ENCODE data around the gene RPTOR.

Gene RPTOR

DNA sequence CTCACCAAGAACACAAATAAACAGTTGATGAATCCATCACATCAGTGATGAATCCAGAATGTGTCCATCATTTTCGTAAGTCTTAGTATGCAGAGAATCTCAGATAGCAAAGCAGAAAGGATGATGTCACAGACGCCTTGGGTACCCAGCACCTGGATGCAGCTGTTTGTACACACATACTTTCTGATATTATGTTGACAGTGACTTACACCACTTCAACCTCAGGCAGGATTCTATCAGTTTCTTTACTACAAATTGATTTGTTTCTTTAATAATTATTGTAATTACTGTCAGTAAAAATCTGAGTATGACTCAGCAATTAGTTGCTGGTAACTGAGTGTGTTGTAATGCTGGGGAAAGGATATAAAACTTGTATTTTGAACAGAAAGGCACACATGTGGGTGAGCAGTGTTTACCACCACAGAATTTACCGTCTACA lies 159.8 kb downstream of the RPTOR start:
- no peak overlapping the region for H3K27ac ChIP-seq (ENCODE audit: low read length)

GRCh38 chr17:80704894-80705293 lies 160.3 kb downstream of the RPTOR start:
- no CpG with 5 or more reads among the region's 13 CpGs for WGBS (ENCODE audit: insufficient coverage, insufficient read length)
- no peak overlapping the region for H3K4me3 ChIP-seq (ENCODE audit: low read length)
- H3K27ac ChIP-seq (ENCODE audit: low read length), result no peak overlapping the region
- DNase-seq (ENCODE audit: low read depth, low spot score), result no peak
- no peaks in the 10 kb centered on the region for H3K27me3 ChIP-seq (ENCODE audit: control insufficient read depth, insufficient read depth, low read length)
- no peaks in the 10 kb centered on the region for H3K9me3 ChIP-seq (ENCODE audit: control insufficient read depth, insufficient read depth, low read length)
- H3K36me3 ChIP-seq (ENCODE audit: control insufficient read depth, insufficient read depth, low read length), result no peaks in the 10 kb centered on the region
- peaks cover 1% of the 10 kb centered on the region; the same call in 1 of the 2 replicates for H3K4me1 ChIP-seq (ENCODE audit: control insufficient read depth, insufficient read depth, low read length)

More for the DNA sequence above, 159.8 kb downstream of the RPTOR start:
- DNase-seq (ENCODE audit: low read depth, low spot score), result no peak
- Histone ChIP-seq H3K9me3 (ENCODE audit: control insufficient read depth, insufficient read depth, low read length) (no peaks in the 10 kb centered on the region), H3K27me3 (ENCODE audit: control insufficient read depth, insufficient read depth, low read length) (no peaks in the 10 kb centered on the region), H3K4me3 (ENCODE audit: low read length) (no peak overlapping the region), H3K4me1 (ENCODE audit: control insufficient read depth, insufficient read depth, low read length) (peaks cover 1% of the 10 kb centered on the region; the same call in 1 of the 2 replicates), H3K36me3 (ENCODE audit: control insufficient read depth, insufficient read depth, low read length) (no peaks in the 10 kb centered on the region)
- WGBS (ENCODE audit: insufficient coverage, insufficient read length), result no CpG with 5 or more reads among the region's 3 CpGs

- Histone ChIP-seq H3K4me1 (ENCODE audit: control insufficient read depth, insufficient read depth, low read length) (peaks cover 1% of the 10 kb centered on the region; the same call in 1 of the 2 replicates), H3K36me3 (ENCODE audit: control insufficient read depth, insufficient read depth, low read length) (no peaks in the 10 kb centered on the region), H3K27ac (ENCODE audit: low read length) (no peak overlapping the region), H3K27me3 (ENCODE audit: control insufficient read depth, insufficient read depth, low read length) (no peaks in the 10 kb centered on the region), H3K9me3 (ENCODE audit: control insufficient read depth, insufficient read depth, low read length) (no peaks in the 10 kb centered on the region), H3K4me3 (ENCODE audit: low read length) (no peak overlapping the region)
- DNase-seq (ENCODE audit: low read depth, low spot score), result no peak
- no CpG with 5 or more reads among the region's 5 CpGs for WGBS (ENCODE audit: insufficient coverage, insufficient read length)
These were observed 161.3 kb downstream of the RPTOR start for GRCh38 chr17:80705988-80706387.

DNA sequence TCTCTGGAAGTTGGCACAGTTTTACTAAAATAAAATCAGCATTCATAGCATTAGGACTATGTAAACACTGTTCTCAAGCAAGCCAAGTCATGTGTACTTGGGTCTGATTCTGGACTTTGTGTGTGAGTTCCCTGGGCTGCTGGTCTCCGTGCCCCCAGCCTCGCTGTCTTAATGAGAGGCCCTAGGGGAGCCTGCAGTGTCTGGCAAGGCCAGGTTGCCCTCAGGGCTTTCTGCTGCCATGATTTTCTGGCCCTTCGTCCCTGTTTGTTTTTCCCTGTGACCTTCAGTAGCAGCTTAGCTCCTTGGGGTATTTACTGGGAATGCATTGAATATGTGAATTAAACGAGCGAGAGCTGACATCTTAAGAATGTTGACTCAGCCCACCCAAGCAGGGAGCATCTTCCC lies 161.8 kb downstream of the RPTOR start:
- Histone ChIP-seq H3K4me3 (ENCODE audit: low read length) (no peak overlapping the region), H3K36me3 (ENCODE audit: control insufficient read depth, insufficient read depth, low read length) (no peaks in the 10 kb centered on the region), H3K27me3 (ENCODE audit: control insufficient read depth, insufficient read depth, low read length) (no peaks in the 10 kb centered on the region), H3K27ac (ENCODE audit: low read length) (no peak overlapping the region), H3K9me3 (ENCODE audit: control insufficient read depth, insufficient read depth, low read length) (no peaks in the 10 kb centered on the region), H3K4me1 (ENCODE audit: control insufficient read depth, insufficient read depth, low read length) (peaks cover 1% of the 10 kb centered on the region; the same call in 1 of the 2 replicates)
- no peak for DNase-seq (ENCODE audit: low read depth, low spot score)
- no CpG with 5 or more reads among the region's 5 CpGs for WGBS (ENCODE audit: insufficient coverage, insufficient read length)

DNA sequence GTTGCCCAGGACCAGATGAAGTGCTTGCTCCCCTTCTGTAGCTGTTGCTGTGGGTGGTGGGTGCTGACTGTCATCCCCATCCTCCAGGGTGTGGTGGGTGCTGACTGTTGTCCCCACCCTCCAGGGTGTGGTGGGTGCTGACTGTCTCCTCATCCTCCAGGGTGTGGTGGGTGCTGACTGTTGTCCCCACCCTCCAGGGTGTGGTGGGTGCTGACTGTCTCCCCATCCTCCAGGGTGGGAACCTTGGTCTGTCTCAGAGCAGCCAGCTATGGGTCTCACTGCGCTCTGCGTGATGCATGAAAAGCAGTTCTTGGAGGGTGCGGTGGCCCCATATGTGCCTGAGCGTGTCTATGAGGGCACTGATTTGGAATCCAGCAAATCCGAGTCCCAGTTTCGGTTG lies 163.8 kb downstream of the RPTOR start:
- H3K4me1 ChIP-seq (ENCODE audit: control insufficient read depth, insufficient read depth, low read length), result peaks cover 1% of the 10 kb centered on the region; the same call in 1 of the 2 replicates
- no peak overlapping the region for H3K4me3 ChIP-seq (ENCODE audit: low read length)
- WGBS (ENCODE audit: insufficient coverage, insufficient read length), result no CpG with 5 or more reads among the region's 6 CpGs
- H3K9me3 ChIP-seq (ENCODE audit: control insufficient read depth, insufficient read depth, low read length), result no peaks in the 10 kb centered on the region
- no peaks in the 10 kb centered on the region for H3K27me3 ChIP-seq (ENCODE audit: control insufficient read depth, insufficient read depth, low read length)
- H3K36me3 ChIP-seq (ENCODE audit: control insufficient read depth, insufficient read depth, low read length), result no peaks in the 10 kb centered on the region
- no peak overlapping the region for H3K27ac ChIP-seq (ENCODE audit: low read length)
- DNase-seq (ENCODE audit: low read depth, low spot score), result no peak

GRCh38 chr17:80709090-80709695 lies 164.6 kb downstream of the RPTOR start:
- H3K27ac ChIP-seq (ENCODE audit: low read length), result no peak overlapping the region
- no CpG with 5 or more reads among the region's 28 CpGs for WGBS (ENCODE audit: insufficient coverage, insufficient read length)
- H3K9me3 ChIP-seq (ENCODE audit: control insufficient read depth, insufficient read depth, low read length), result no peaks in the 10 kb centered on the region
- no peak for DNase-seq (ENCODE audit: low read depth, low spot score)
- peaks cover 1% of the 10 kb centered on the region; the same call in 1 of the 2 replicates for H3K4me1 ChIP-seq (ENCODE audit: control insufficient read depth, insufficient read depth, low read length)
- H3K27me3 ChIP-seq (ENCODE audit: control insufficient read depth, insufficient read depth, low read length), result no peaks in the 10 kb centered on the region
- no peak overlapping the region for H3K4me3 ChIP-seq (ENCODE audit: low read length)
- H3K36me3 ChIP-seq (ENCODE audit: control insufficient read depth, insufficient read depth, low read length), result no peaks in the 10 kb centered on the region

GRCh38 chr17:80710714-80711302 lies 166.2 kb downstream of the RPTOR start:
- no peaks in the 10 kb centered on the region for H3K27me3 ChIP-seq (ENCODE audit: control insufficient read depth, insufficient read depth, low read length)
- H3K4me1 ChIP-seq (ENCODE audit: control insufficient read depth, insufficient read depth, low read length), result no peaks in the 10 kb centered on the region
- no peaks in the 10 kb centered on the region for H3K9me3 ChIP-seq (ENCODE audit: control insufficient read depth, insufficient read depth, low read length)
- H3K27ac ChIP-seq (ENCODE audit: low read length), result no peak overlapping the region
- no peaks in the 10 kb centered on the region for H3K36me3 ChIP-seq (ENCODE audit: control insufficient read depth, insufficient read depth, low read length)
- no CpG with 5 or more reads among the region's 4 CpGs for WGBS (ENCODE audit: insufficient coverage, insufficient read length)
- no peak for DNase-seq (ENCODE audit: low read depth, low spot score)
- no peak overlapping the region for H3K4me3 ChIP-seq (ENCODE audit: low read length)

DNA sequence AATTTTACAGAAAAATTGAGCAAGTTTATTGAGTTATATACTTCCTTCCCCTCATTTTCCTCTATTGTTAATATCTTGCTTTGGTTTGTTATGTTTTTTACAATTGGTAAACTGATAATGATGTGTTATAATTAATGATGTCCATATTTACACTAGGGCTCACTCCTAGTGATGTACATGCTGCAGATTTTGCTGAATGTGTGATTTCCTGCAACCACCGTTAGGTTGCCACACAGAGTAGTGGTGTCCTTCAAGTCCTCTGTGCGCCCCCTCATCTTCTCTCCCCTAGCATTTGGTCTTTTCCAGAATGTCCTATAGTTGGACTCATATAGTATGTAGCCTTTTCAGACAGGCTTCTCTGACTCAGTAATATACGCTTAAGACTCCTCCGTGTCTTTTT lies 167.5 kb downstream of the RPTOR start:
- no peak for DNase-seq (ENCODE audit: low read depth, low spot score)
- Histone ChIP-seq H3K9me3 (ENCODE audit: control insufficient read depth, insufficient read depth, low read length) (no peaks in the 10 kb centered on the region), H3K36me3 (ENCODE audit: control insufficient read depth, insufficient read depth, low read length) (no peaks in the 10 kb centered on the region), H3K4me1 (ENCODE audit: control insufficient read depth, insufficient read depth, low read length) (no peaks in the 10 kb centered on the region), H3K27me3 (ENCODE audit: control insufficient read depth, insufficient read depth, low read length) (no peaks in the 10 kb centered on the region), H3K27ac (ENCODE audit: low read length) (no peak overlapping the region), H3K4me3 (ENCODE audit: low read length) (no peak overlapping the region)
- WGBS (ENCODE audit: insufficient coverage, insufficient read length), result no CpG with 5 or more reads among the region's 4 CpGs

DNA sequence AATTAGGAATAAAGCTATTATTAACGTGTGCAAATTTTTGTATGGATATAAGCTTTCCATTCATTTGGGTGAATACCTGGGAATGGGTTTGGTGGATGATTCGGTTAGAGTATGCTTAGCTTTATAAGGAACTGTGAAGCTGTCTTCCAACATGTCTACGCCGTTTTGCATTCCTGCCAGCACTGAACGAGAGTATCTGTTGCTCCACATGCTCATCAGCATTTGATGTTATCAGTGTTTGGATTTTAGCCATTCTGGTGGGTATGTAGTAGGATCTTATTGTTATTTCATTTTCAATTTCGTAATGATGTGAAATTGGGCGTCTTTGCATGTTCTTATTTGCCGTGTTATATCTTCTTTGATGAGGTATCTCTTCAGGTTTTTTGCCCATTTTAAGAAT lies 168.0 kb downstream of the RPTOR start:
- no peaks in the 10 kb centered on the region for H3K4me1 ChIP-seq (ENCODE audit: control insufficient read depth, insufficient read depth, low read length)
- no CpG with 5 or more reads among the region's 8 CpGs for WGBS (ENCODE audit: insufficient coverage, insufficient read length)
- no peaks in the 10 kb centered on the region for H3K36me3 ChIP-seq (ENCODE audit: control insufficient read depth, insufficient read depth, low read length)
- no peak overlapping the region for H3K27ac ChIP-seq (ENCODE audit: low read length)
- no peak overlapping the region for H3K4me3 ChIP-seq (ENCODE audit: low read length)
- no peaks in the 10 kb centered on the region for H3K9me3 ChIP-seq (ENCODE audit: control insufficient read depth, insufficient read depth, low read length)
- no peak for DNase-seq (ENCODE audit: low read depth, low spot score)
- H3K27me3 ChIP-seq (ENCODE audit: control insufficient read depth, insufficient read depth, low read length), result no peaks in the 10 kb centered on the region

DNA sequence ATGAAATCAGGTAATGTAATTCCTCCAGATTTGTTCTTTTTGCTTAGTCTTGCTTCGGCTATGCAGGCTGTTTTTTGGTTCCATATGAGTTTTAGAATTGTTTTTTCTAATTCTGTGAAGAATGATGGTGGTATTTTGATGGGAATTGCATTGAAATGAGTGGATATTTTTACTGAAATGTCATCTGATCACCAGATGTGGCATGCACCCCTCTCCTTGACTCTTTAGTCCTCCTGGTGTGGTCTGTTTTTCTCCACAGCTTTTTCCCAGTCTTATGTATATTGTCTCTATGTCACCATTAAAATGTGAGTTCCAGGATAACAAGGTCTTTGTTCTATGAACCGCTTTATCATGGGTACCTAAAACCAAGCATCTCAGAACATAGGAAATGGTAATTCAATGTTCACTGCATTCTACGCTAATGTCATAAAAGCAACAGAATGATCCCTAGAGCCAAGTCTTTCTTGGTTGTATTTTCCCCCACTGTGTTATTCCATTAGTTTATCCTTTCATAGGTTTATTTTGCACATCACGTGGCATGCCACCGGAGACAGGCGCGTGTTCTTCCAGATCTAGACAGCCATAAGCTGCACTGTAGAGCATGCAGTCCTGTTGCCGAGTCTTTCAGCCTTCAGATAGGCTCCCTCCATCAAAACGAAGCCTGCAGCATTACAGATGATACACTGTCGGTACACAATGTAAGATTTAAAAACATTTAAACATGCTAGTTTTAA lies 172.5 kb downstream of the RPTOR start:
- no peaks in the 10 kb centered on the region for H3K9me3 ChIP-seq (ENCODE audit: control insufficient read depth, insufficient read depth, low read length)
- H3K36me3 ChIP-seq (ENCODE audit: control insufficient read depth, insufficient read depth, low read length), result no peaks in the 10 kb centered on the region
- H3K4me3 ChIP-seq (ENCODE audit: low read length), result no peak overlapping the region
- no peaks in the 10 kb centered on the region for H3K27me3 ChIP-seq (ENCODE audit: control insufficient read depth, insufficient read depth, low read length)
- WGBS (ENCODE audit: insufficient coverage, insufficient read length), result no CpG with 5 or more reads among the region's 10 CpGs
- H3K4me1 ChIP-seq (ENCODE audit: control insufficient read depth, insufficient read depth, low read length), result no peaks in the 10 kb centered on the region
- no peak for DNase-seq (ENCODE audit: low read depth, low spot score)
- no peak overlapping the region for H3K27ac ChIP-seq (ENCODE audit: low read length)
